Ovary (tissue), 9 donors: ENCODE data around the gene SLC37A1. TPM values are rescaled to one million over a fixed set of nuclear protein-coding genes. Genes with fewer than 3 reads are reported as not detected.

Source experiments
- DNase-seq, 5 donors: peaks; one replicate each; pipeline ENCODE4 v3.0.0-alpha.2; 2019 to 2020
- H3K27ac ChIP-seq, 2 donors: fragments of 200-600 bp; one replicate each; pipeline versions ENCODE4 v1.5.1 to v1.8.0; 2019 to 2022
- H3K27me3 ChIP-seq: fragments of 200-600 bp; one replicate; pipeline ENCODE4 v1.8.0; 2022
- H3K36me3 ChIP-seq: fragments of 200-600 bp; sonication (generic); one replicate; pipeline ENCODE4 v1.5.1; 2019
- H3K4me1 ChIP-seq: one replicate; pipeline ENCODE4 v1.8.1; 2013; ENCODE audit warnings: mild to moderate bottlenecking, moderate library complexity; ENCODE audit not compliant: insufficient read depth
- H3K4me3 ChIP-seq: fragments of 200-600 bp; sonication (generic); one replicate; pipeline ENCODE4 v1.5.1; 2017
- H3K9me3 ChIP-seq, 2 donors: fragments of 200-600 bp in 1 of 2; sonication (generic) in 1 of 2; one replicate each; pipeline versions ENCODE4 v1.5.1 to v1.8.1; 2013 to 2019; ENCODE audit warnings: mild to moderate bottlenecking in 1 of 2, moderate library complexity in 1 of 2
- CTCF ChIP-seq, 3 donors: fragments of 450-650 bp in 2 of 3; fragments of 200-600 bp in 1 of 3; IDR thresholded peaks; one replicate each; pipeline versions ENCODE4 v1.5.1 to v1.8.0; 2016 to 2022; ENCODE audit warnings: antibody characterized with exemption in 3 of 3, mild to moderate bottlenecking in 1 of 3
- EP300 ChIP-seq: sonication (generic); formaldehyde crosslinking; IDR thresholded peaks from one replicate; pipeline ENCODE4 v1.6.1; 2017; ENCODE audit warnings: antibody characterized with exemption
- POLR2A ChIP-seq: fragments of 450-650 bp; IDR thresholded peaks from one replicate; pipeline ENCODE4 v1.6.1; 2017; ENCODE audit warnings: antibody characterized with exemption, mild to moderate bottlenecking, moderate library complexity
- WGBS, 3 donors: extraction: QIAGEN DNeasy Blood & Tissue Kit in 1 of 3; methylation state at CpG; one replicate each; pipeline versions ENCODE4 v1.1.5 to v1.1.7; 2013 to 2017; 5-methylcytosine and 5-hydroxymethylcytosine counted together
- intact Hi-C, 4 donors: fragments of 100-400 bp; cut with DNase I; formaldehyde crosslinking; loops; one replicate each; pipeline versions ENCODE4 v1.11.0 to v1.15.1; 2022 to 2023
- polyA plus RNA-seq, 2 donors: library from polyadenylated mRNA; stranded (reverse); fragments of 200-250 nt in 1 of 2; fragments of 350-450 nt in 1 of 2; fragmentation: Illumina TruSeq in 1 of 2; extraction: RNeasy Lipid Tissue Mini Kit (QIAGEN cat#74804) in 1 of 2; gene quantifications; one replicate each; pipeline ENCODE4 v1.2.3, GENCODE V29; 2013 to 2014
- total RNA-seq, 7 donors: library from RNA; depleted of rRNA in 2 of 7; stranded (reverse); fragments of >200 nt in 2 of 7; fragmentation: NEBNext Ultra II Directional in 3 of 7; extraction: Animal tissue kit (Norgen Biotek cat#: 25700) in 3 of 7; gene quantifications; one replicate each; pipeline versions ENCODE4 v1.1.0 to v1.2.4, GENCODE V29; 2016 to 2023
- donor health status: DM: no; HTN: no; CAD: no; lungs with moderate emphysema.
- donor health status: DM: no; HTN: no; CAD: no.
- donor health status: Bipolar disorder and iron deficiency.
- donor health status: DM: yes; HTN: yes; CAD: no.
- donor health status: DM: no; HTN: no; CAD: no.
- donor health status: DM: yes; HTN: yes; CAD: no.

The SLC37A1 gene
- total and polyA plus RNA-seq, 9 donors: 5.1 to 10.0 (median 7.4) TPM

GRCh38 chr21:42542196-42542595 is 28.5 kb downstream of the SLC37A1 start:
- peak in 1 of 5 donors; percentile 14 for DNase-seq
- WGBS, 3 donors: 84 to 85% (median 84%) methylated on average over 8 of the region's 8 CpGs
- H3K36me3 ChIP-seq: no peaks in the 10 kb centered on the region

GRCh38 chr21:42542596-42542995 is 28.9 kb downstream of the SLC37A1 start:
- peak in 1 of 5 donors; percentile 14 for DNase-seq
- WGBS, 3 donors: 81 to 84% (median 83%) methylated on average over 10 of the region's 10 CpGs
- no peaks in the 10 kb centered on the region for H3K4me1 ChIP-seq
- intact Hi-C loops: loop anchor here in 1 of 4 donors (2.0 kb wide), 1 partner anchor 62 kb away; no protein-coding TSS in a partner anchor
- H3K4me3 ChIP-seq: no peak overlapping the region
- H3K27ac ChIP-seq: no peak overlapping the region
- TF ChIP-seq EP300 (no peak), CTCF (IDR thresholded peaks at IDR 0.05) (no peak), POLR2A (no peak)
- no peaks in the 10 kb centered on the region for H3K9me3 ChIP-seq
- no peaks in the 10 kb centered on the region for H3K27me3 ChIP-seq
- no peaks in the 10 kb centered on the region for H3K36me3 ChIP-seq

More at GRCh38 chr21:42542196-42542595, 28.5 kb downstream of the SLC37A1 start:
- H3K27ac ChIP-seq: no peak overlapping the region
- no peak for TF ChIP-seq POLR2A
- no peak for TF ChIP-seq CTCF (IDR thresholded peaks at IDR 0.05)
- TF ChIP-seq EP300: no peak
- H3K4me1 ChIP-seq: no peaks in the 10 kb centered on the region
- H3K27me3 ChIP-seq: no peaks in the 10 kb centered on the region
- H3K9me3 ChIP-seq: no peaks in the 10 kb centered on the region
- intact Hi-C loops: loop anchor here in 1 of 4 donors (2.0 kb wide), 1 partner anchor 63 kb away; no protein-coding TSS in a partner anchor
- no peak overlapping the region for H3K4me3 ChIP-seq

GRCh38 chr21:42543106-42543847 is 29.6 kb downstream of the SLC37A1 start:
- H3K27me3 ChIP-seq: no peaks in the 10 kb centered on the region
- intact Hi-C loops: loop anchor here in 1 of 4 donors (2.0 kb wide), 1 partner anchor 62 kb away; no protein-coding TSS in a partner anchor
- 83 to 89% (median 85%) methylated on average over 25 of the region's 25 CpGs for WGBS, 3 donors
- no peak for TF ChIP-seq CTCF (IDR thresholded peaks at IDR 0.05)
- TF ChIP-seq POLR2A: no peak
- TF ChIP-seq EP300: no peak
- no peak overlapping the region for H3K4me3 ChIP-seq
- no peak for DNase-seq
- no peaks in the 10 kb centered on the region for H3K4me1 ChIP-seq
- H3K9me3 ChIP-seq: no peaks in the 10 kb centered on the region
- no peak overlapping the region for H3K27ac ChIP-seq
- H3K36me3 ChIP-seq: no peaks in the 10 kb centered on the region

- TF ChIP-seq POLR2A (no peak), CTCF (IDR thresholded peaks at IDR 0.05) (no peak), EP300 (no peak)
- Histone ChIP-seq H3K27ac (no peak overlapping the region), H3K9me3 (no peaks in the 10 kb centered on the region), H3K27me3 (no peaks in the 10 kb centered on the region), H3K36me3 (no peaks in the 10 kb centered on the region), H3K4me1 (no peaks in the 10 kb centered on the region), H3K4me3 (no peak overlapping the region)
- intact Hi-C loops: no loop called here
- peak in 1 of 5 donors; percentile 6 for DNase-seq
- WGBS, 3 donors: 90 to 96% (median 96%) methylated on average over 8 of the region's 8 CpGs
These were observed 30.9 kb downstream of the SLC37A1 start for GRCh38 chr21:42544544-42544943.
